ENCODE results near the gene TSR3. TPM values are rescaled to one million over a fixed set of nuclear protein-coding genes. Genes with fewer than 3 reads are reported as not detected.

The TSR3 gene
- total RNA-seq, 6 donors from 2014 or later, result 55.6 to 74.5 (median 65.1) TPM

DNA sequence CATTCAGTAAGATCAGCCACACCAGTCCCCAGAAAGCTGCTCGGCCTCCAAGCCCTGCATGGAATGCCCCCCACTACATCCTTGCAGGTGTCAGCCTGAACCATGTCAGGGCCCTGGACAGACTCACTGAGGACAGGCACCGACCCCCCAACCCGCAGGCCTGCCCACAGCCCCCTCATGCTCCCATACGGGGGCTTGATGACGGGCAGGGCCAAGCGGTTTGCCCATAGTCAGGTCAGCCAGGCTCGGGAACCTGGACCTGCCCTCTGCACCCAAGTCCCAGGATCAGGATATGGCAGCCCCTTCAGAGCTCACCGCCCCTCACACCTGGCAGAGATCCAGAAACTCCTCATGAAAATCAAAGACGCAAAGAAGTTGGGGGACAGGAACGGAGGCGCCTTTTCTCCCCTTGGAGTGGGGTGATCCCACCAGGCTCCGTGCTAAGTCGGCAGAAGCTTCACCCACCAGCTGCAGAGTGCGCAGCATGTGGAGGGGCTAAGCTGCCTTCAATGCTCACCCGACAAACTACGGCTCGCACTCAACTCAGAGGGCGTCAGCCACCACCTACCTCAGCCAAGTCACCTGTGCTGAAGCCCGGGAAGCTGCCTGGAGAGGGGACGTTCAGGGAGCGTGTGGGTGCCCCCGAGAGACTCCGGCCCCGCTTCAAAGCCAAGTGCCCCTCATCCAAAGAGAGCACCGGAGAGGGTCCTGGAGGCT is 26.6 kb upstream of the TSR3 start:
- Histone ChIP-seq H3K36me3 (peaks cover 12 to 37% (median 24%) of the 10 kb centered on the region in 4 donors), H3K9me3 (no peaks in the 10 kb centered on the region), H3K27ac (peak overlapping the region in 3 of 4 donors; percentile 8 to 82 (median 62)), H3K4me1 (peaks cover 13 to 25% (median 21%) of the 10 kb centered on the region in 4 donors), H3K4me3 (peak overlapping the region in 3 of 4 donors; percentile 59 to 63 (median 59)), H3K27me3 (no peaks in the 10 kb centered on the region)
- no peak for DNase-seq
- TF ChIP-seq POLR2A (IDR thresholded peaks at IDR 0.05), result no peak
- TF ChIP-seq, protein P1, sequence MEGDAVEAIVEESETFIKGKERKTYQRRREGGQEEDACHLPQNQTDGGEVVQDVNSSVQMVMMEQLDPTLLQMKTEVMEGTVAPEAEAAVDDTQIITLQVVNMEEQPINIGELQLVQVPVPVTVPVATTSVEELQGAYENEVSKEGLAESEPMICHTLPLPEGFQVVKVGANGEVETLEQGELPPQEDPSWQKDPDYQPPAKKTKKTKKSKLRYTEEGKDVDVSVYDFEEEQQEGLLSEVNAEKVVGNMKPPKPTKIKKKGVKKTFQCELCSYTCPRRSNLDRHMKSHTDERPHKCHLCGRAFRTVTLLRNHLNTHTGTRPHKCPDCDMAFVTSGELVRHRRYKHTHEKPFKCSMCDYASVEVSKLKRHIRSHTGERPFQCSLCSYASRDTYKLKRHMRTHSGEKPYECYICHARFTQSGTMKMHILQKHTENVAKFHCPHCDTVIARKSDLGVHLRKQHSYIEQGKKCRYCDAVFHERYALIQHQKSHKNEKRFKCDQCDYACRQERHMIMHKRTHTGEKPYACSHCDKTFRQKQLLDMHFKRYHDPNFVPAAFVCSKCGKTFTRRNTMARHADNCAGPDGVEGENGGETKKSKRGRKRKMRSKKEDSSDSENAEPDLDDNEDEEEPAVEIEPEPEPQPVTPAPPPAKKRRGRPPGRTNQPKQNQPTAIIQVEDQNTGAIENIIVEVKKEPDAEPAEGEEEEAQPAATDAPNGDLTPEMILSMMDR (IDR thresholded peaks at IDR 0.05), result no peak
- TF ChIP-seq EP300 (IDR thresholded peaks at IDR 0.05), result no peak
- no peak for TF ChIP-seq POLR2AphosphoS5 (IDR thresholded peaks at IDR 0.05)
- WGBS, 2 donors, result 96 to 97% methylated on average over 17 to 24 of the region's 25 CpGs
- ATAC-seq (ENCODE audit: low FRiP score in 2 of 2), result no peak

DNA sequence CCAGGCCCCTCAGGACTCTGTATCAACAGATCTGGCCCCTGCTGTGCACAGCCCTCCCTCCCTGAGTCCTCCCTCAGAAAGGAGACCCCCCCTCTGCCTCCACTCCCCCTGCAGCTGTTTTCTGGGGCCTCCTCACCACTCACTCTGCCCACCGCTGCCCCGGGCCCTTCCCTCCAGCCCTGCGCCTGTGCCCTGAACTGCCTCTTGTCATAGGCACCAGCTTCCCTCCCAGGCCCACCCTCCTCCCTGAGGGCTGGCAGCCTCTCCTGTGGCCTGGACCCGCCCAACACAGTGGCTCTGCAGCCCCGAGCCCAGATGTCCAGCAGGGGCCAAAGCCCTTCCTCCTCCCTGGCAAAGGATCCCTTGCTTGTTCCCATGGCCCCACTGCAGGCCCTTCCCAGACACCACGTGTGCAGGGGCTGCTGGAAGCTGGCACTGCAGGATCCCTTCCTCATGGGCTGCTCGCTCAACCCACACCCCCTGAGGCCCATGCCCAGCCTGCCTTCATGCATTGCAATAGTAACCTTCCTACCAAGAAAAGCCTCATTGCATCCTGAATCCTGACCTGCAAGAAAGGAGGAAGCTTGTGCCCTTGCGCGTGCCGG is 25.8 kb upstream of the TSR3 start:
- Histone ChIP-seq H3K4me3 (no peak overlapping the region), H3K27me3 (no peaks in the 10 kb centered on the region), H3K27ac (no peak overlapping the region), H3K36me3 (peaks cover 10 to 33% (median 22%) of the 10 kb centered on the region in 4 donors), H3K4me1 (peaks cover 13 to 25% (median 21%) of the 10 kb centered on the region in 4 donors), H3K9me3 (no peaks in the 10 kb centered on the region)
- TF ChIP-seq, protein P1 (IDR thresholded peaks at IDR 0.05), result no peak
- no peak for TF ChIP-seq EP300 (IDR thresholded peaks at IDR 0.05)
- TF ChIP-seq POLR2A (IDR thresholded peaks at IDR 0.05), result no peak
- TF ChIP-seq POLR2AphosphoS5 (IDR thresholded peaks at IDR 0.05), result no peak
- no peak for ATAC-seq (ENCODE audit: low FRiP score in 2 of 2)
- no peak for DNase-seq
- 91 to 94% methylated on average over 8 to 9 of the region's 10 CpGs for WGBS, 2 donors

DNA sequence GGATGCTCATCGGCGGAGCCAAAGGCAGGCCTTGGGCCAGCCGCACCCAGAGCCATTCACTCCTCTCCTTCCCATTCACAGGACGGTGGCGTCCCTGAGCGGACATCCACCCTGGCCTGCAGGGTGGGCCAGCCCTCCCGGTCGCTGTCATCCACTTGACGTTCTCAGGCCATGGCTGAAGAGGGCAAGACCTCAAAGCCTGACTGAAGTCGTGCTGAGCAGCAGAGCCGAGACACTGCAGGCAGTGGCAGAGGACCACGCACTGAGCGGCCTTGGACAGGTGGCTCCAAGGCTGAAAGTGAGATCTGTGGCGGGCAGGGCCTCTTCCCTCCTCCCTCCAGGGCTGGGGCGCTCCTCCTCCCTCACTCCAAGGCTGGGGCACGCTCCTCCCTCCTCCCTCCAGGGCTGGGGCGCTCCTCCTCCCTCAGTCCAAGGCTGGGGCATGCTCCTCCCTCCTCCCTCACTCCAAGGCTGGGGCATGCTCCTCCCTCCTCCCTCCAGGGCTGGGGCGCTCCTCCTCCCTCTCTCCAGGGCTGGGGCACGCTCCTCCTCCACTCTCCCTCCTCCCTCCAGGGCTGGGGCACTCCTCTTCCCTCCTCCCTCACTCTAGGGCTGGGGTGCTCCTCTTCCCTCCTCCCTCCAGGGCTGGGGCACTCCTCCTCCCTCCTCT is 24.2 kb upstream of the TSR3 start:
- DNase-seq (peak in 1 of 2 donors; percentile 62), ATAC-seq (ENCODE audit: low FRiP score in 2 of 2) (no peak)
- TF ChIP-seq POLR2AphosphoS5 (IDR thresholded peaks at IDR 0.05) (no peak), POLR2A (IDR thresholded peaks at IDR 0.05) (no peak), EP300 (IDR thresholded peaks at IDR 0.05) (no peak)
- TF ChIP-seq, protein P1 (IDR thresholded peaks at IDR 0.05), result no peak
- peaks cover 13 to 25% (median 21%) of the 10 kb centered on the region in 4 donors for H3K4me1 ChIP-seq
- H3K9me3 ChIP-seq, result no peaks in the 10 kb centered on the region
- no peak overlapping the region for H3K4me3 ChIP-seq
- H3K36me3 ChIP-seq, result peaks cover 4 to 30% (median 17%) of the 10 kb centered on the region in 4 donors
- no peak overlapping the region for H3K27ac ChIP-seq
- H3K27me3 ChIP-seq, result no peaks in the 10 kb centered on the region
- 88 to 94% methylated on average over 15 of the region's 19 CpGs for WGBS, 2 donors

DNA sequence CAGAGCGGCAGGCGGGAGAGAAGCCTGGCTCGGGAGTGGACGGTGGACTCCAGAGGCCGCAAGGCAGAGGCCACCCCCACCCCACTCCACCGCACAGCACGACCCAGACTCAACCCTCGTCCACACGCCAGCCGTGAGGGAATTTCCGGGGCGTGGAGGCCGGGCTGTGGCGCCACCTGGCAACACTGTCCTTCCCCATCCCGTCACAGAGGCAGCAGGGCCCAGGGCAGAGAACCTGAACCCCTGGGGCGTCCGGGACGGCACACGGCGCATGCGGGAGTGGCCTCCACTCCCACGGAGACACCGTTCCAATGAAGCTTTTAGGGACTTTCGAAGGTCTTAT is 23.6 kb upstream of the TSR3 start:
- peaks cover 5 to 32% (median 16%) of the 10 kb centered on the region in 4 donors for H3K36me3 ChIP-seq
- 91 to 93% methylated on average over 11 to 22 of the region's 24 CpGs for WGBS, 2 donors

More for the DNA sequence above, 23.6 kb upstream of the TSR3 start:
- H3K27me3 ChIP-seq, result no peaks in the 10 kb centered on the region
- DNase-seq (peak in 1 of 2 donors; percentile 81), ATAC-seq (ENCODE audit: low FRiP score in 2 of 2) (no peak)
- no peak overlapping the region for H3K27ac ChIP-seq
- H3K9me3 ChIP-seq, result no peaks in the 10 kb centered on the region
- peaks cover 13 to 24% (median 21%) of the 10 kb centered on the region in 4 donors for H3K4me1 ChIP-seq
- H3K4me3 ChIP-seq, result no peak overlapping the region
- TF ChIP-seq POLR2AphosphoS5 (IDR thresholded peaks at IDR 0.05) (no peak), EP300 (IDR thresholded peaks at IDR 0.05) (no peak), POLR2A (IDR thresholded peaks at IDR 0.05) (no peak)
- TF ChIP-seq, protein P1 (IDR thresholded peaks at IDR 0.05), result no peak

Measured in upper lobe of left lung (tissue), 6 donors.